ENCODE measurements around the gene BCL2L12. TPM values are rescaled to one million over a fixed set of nuclear protein-coding genes. Genes with fewer than 3 reads are reported as not detected.

The BCL2L12 gene
- total RNA-seq, 4 donors from 2014 or later: 4.7 to 6.8 (median 5.8) TPM

DNA sequence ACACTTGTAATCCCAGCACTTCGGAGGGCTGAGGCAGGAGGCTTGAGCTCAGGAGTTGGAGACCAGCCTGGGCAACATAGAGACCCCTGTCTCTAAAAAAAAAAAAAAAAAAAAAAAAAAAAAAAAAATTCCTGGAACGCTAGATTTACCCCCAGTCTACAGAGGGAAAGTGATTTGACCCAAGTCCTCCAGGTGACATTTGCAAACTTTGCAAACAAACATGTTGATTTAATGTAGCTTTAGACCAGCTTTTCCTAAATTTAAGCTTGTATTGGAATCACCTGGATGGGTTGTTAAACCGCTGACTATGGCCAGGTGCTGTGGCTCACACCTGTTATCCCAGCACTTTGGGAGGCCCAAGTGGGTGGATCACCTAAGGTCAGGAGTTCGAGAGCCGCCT, 33.6 kb downstream of the BCL2L12 start:
- H3K36me3 ChIP-seq: no peaks in the 10 kb centered on the region
- TF ChIP-seq, protein P1, sequence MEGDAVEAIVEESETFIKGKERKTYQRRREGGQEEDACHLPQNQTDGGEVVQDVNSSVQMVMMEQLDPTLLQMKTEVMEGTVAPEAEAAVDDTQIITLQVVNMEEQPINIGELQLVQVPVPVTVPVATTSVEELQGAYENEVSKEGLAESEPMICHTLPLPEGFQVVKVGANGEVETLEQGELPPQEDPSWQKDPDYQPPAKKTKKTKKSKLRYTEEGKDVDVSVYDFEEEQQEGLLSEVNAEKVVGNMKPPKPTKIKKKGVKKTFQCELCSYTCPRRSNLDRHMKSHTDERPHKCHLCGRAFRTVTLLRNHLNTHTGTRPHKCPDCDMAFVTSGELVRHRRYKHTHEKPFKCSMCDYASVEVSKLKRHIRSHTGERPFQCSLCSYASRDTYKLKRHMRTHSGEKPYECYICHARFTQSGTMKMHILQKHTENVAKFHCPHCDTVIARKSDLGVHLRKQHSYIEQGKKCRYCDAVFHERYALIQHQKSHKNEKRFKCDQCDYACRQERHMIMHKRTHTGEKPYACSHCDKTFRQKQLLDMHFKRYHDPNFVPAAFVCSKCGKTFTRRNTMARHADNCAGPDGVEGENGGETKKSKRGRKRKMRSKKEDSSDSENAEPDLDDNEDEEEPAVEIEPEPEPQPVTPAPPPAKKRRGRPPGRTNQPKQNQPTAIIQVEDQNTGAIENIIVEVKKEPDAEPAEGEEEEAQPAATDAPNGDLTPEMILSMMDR (IDR thresholded peaks at IDR 0.05): no peak
- TF ChIP-seq EP300 (IDR thresholded peaks at IDR 0.05) (no peak), POLR2A (IDR thresholded peaks at IDR 0.05) (no peak)
- H3K27me3 ChIP-seq: peaks cover 0 to 16% of the 10 kb centered on the region in 2 donors
- H3K4me3 ChIP-seq: no peak overlapping the region
- no peak for DNase-seq (ENCODE audit: low spot score in 2 of 2)
- no peak overlapping the region for H3K27ac ChIP-seq
- no peaks in the 10 kb centered on the region for H3K4me1 ChIP-seq
- WGBS, 2 donors: 87 to 93% methylated on average over 5 of the region's 5 CpGs
- no peaks in the 10 kb centered on the region for H3K9me3 ChIP-seq

DNA sequence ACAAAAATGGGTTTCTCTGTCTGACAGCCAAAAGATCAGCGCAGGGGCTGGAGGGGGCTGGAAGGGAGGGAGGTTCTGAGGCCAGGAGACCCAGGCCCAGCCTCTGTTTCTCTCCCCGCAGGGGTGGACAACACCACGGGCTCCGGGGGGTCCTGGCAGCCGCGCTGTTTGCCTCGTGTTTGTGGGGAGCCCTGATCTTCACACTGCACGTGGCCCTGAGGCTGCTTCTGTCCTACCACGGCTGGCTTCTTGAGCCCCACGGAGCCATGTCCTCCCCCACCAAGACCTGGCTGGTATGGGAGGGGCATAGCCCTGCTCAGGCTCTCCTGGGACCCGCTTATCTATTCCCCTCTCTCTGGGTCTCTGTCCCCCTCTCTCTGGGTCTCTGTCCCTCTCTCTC, 34.8 kb downstream of the BCL2L12 start:
- DNase-seq (ENCODE audit: low spot score in 2 of 2): no peak
- WGBS, 2 donors: 46 to 60% methylated on average over 8 to 11 of the region's 11 CpGs
- H3K27ac ChIP-seq: no peak overlapping the region

DNA sequence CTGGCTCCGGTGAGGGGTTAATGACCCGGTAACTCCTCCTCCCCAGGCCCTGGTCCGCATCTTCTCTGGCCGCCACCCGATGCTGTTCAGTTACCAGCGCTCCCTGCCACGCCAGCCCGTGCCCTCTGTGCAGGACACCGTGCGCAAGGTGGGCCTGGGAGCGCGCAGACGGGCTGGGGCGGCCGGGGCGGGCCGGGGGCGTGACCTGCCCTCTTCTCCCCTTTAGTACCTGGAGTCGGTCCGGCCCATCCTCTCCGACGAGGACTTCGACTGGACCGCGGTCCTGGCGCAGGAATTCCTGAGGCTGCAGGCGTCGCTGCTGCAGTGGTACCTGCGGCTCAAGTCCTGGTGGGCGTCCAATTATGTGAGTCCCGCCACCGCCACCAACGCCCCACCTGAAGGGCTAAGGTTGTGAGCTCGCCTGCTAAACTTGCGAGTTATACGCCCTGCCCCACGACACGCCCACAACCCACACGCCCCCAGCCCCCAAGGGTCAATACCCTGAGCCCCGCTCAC, 35.6 kb downstream of the BCL2L12 start:
- H3K4me1 ChIP-seq: no peaks in the 10 kb centered on the region
- 29 to 51% methylated on average over 29 to 40 of the region's 40 CpGs for WGBS, 2 donors
- DNase-seq (ENCODE audit: low spot score in 2 of 2): no peak
- H3K36me3 ChIP-seq: no peaks in the 10 kb centered on the region
- no peak overlapping the region for H3K4me3 ChIP-seq
- H3K27ac ChIP-seq: no peak overlapping the region
- TF ChIP-seq POLR2A (IDR thresholded peaks at IDR 0.05) (no peak), EP300 (IDR thresholded peaks at IDR 0.05) (no peak)
- TF ChIP-seq, protein P1 (IDR thresholded peaks at IDR 0.05): no peak
- peaks cover 0 to 16% of the 10 kb centered on the region in 2 donors for H3K27me3 ChIP-seq
- H3K9me3 ChIP-seq: no peaks in the 10 kb centered on the region

More for the DNA sequence above, 34.8 kb downstream of the BCL2L12 start:
- no peaks in the 10 kb centered on the region for H3K36me3 ChIP-seq
- no peak overlapping the region for H3K4me3 ChIP-seq
- H3K4me1 ChIP-seq: no peaks in the 10 kb centered on the region
- H3K27me3 ChIP-seq: peaks cover 0 to 16% of the 10 kb centered on the region in 2 donors
- H3K9me3 ChIP-seq: no peaks in the 10 kb centered on the region
- TF ChIP-seq, protein P1 (IDR thresholded peaks at IDR 0.05): no peak
- TF ChIP-seq POLR2A (IDR thresholded peaks at IDR 0.05) (no peak), EP300 (IDR thresholded peaks at IDR 0.05) (no peak)

DNA sequence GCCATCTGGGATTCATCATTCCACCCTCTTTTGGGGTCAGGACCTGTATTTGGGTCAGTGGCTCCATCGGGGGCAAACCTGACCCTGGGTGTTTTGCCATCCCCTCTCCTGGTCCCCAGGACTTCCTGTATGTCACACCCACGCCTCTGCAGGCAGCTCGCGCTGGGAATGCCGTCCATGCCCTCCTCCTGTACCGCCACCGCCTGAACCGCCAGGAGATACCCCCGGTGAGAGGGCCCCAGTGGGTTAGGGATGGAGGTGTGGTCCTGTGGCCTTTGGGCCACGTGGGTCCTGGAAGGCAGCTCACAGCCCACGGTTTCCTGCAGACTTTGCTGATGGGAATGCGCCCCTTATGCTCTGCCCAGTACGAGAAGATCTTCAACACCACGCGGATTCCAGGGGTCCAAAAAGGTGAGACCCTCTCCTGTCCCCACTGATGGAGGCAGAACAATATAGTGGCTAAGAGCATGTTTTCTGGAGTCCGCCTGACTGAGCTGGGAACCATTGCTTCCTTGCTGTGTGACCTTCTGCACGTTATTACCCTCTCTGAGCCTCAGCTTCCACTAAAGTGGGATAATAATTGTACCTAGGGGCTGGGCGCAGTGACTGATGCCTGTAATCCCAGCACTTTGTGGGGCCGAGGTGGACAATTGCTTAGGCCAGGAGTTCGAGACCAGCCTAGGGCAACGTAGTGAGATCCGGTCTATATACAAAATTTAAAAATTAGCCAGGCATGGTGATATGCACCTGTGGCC, 39.3 kb downstream of the BCL2L12 start:
- WGBS, 2 donors: 82 to 85% methylated on average over 22 of the region's 22 CpGs
- no peaks in the 10 kb centered on the region for H3K36me3 ChIP-seq
- no peak for DNase-seq (ENCODE audit: low spot score in 2 of 2)
- H3K4me3 ChIP-seq: no peak overlapping the region
- H3K9me3 ChIP-seq: no peaks in the 10 kb centered on the region
- no peaks in the 10 kb centered on the region for H3K4me1 ChIP-seq
- H3K27ac ChIP-seq: no peak overlapping the region
- TF ChIP-seq POLR2A (IDR thresholded peaks at IDR 0.05): no peak
- no peak for TF ChIP-seq EP300 (IDR thresholded peaks at IDR 0.05)
- TF ChIP-seq, protein P1 (IDR thresholded peaks at IDR 0.05): no peak
- peaks cover 0 to 16% of the 10 kb centered on the region in 2 donors for H3K27me3 ChIP-seq

DNA sequence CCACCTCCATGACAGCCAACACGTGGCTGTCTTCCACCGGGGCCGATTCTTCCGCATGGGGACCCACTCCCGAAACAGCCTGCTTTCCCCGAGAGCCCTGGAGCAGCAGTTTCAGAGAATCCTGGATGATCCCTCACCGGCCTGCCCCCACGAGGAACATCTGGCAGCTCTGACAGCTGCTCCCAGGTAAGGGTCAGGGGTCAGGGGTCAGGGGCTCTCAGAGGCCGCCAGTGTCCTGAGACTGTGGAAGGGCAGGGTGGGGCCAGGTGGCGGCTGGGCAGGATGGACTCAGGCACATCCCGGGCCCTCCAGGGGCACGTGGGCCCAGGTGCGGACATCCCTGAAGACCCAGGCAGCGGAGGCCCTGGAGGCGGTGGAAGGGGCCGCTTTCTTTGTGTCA, 40.2 kb downstream of the BCL2L12 start:
- WGBS, 2 donors: 87 to 93% methylated on average over 7 to 16 of the region's 16 CpGs
- TF ChIP-seq, protein P1 (IDR thresholded peaks at IDR 0.05): no peak
- TF ChIP-seq EP300 (IDR thresholded peaks at IDR 0.05) (no peak), POLR2A (IDR thresholded peaks at IDR 0.05) (no peak)
- no peak for DNase-seq (ENCODE audit: low spot score in 2 of 2)
- H3K4me1 ChIP-seq: no peaks in the 10 kb centered on the region
- H3K27me3 ChIP-seq: peaks cover 0 to 16% of the 10 kb centered on the region in 2 donors
- no peaks in the 10 kb centered on the region for H3K36me3 ChIP-seq
- H3K27ac ChIP-seq: no peak overlapping the region
- no peaks in the 10 kb centered on the region for H3K9me3 ChIP-seq
- no peak overlapping the region for H3K4me3 ChIP-seq
